ENCODE results near the gene MTAP. TPM values are rescaled to one million over a fixed set of nuclear protein-coding genes. Genes with fewer than 3 reads are reported as not detected.

Gene MTAP
- total RNA-seq, 2 experiments from 2014 or later = 54.1 to 54.5 TPM

GRCh38 chr9:21812946-21813568, 10.6 kb downstream of the MTAP start:
- POLR2A ChIA-PET = interaction anchor here (0.8 to 1.1 kb wide), 3 partner anchors 181 to 431 kb away, joined by 3 to 5 read pairs (median 4); partner anchors contain the start of genes CDKN2A and CDKN2B-AS1
- Mint-ChIP-seq H3K27ac (peak overlapping the region; percentile 63), H3K36me3 (peaks cover 28% of the 10 kb centered on the region), H3K27me3 (no peaks in the 10 kb centered on the region), H3K9me3 (no peaks in the 10 kb centered on the region), H3K4me1 (peaks cover 21% of the 10 kb centered on the region), H3K4me3 (no peak overlapping the region)
- ATAC-seq (ENCODE audit: low read depth) = peak; percentile 63
- DNase-seq = peak; percentile 79

GRCh38 chr9:21813575-21814473, 11.4 kb downstream of the MTAP start:
- H3K27ac Mint-ChIP-seq = peak overlapping the region; percentile 63
- POLR2A ChIA-PET = interaction anchor here (0.8 to 1.1 kb wide), 3 partner anchors 181 to 431 kb away, joined by 3 to 5 read pairs (median 4); partner anchors contain the start of genes CDKN2A and CDKN2B-AS1

GRCh38 chr9:21815643-21816042, 13.2 kb downstream of the MTAP start:
- no peak for DNase-seq
- Mint-ChIP-seq H3K36me3 (peaks cover 44% of the 10 kb centered on the region), H3K27me3 (no peaks in the 10 kb centered on the region), H3K27ac (no peak overlapping the region), H3K4me3 (no peak overlapping the region), H3K9me3 (peaks cover 2% of the 10 kb centered on the region), H3K4me1 (peaks cover 17% of the 10 kb centered on the region)
- POLR2A ChIA-PET = no interaction called here
- no peak for ATAC-seq (ENCODE audit: low read depth)

More at GRCh38 chr9:21813575-21814473, 11.4 kb downstream of the MTAP start:
- Mint-ChIP-seq H3K27me3 (no peaks in the 10 kb centered on the region), H3K4me3 (no peak overlapping the region), H3K9me3 (no peaks in the 10 kb centered on the region), H3K4me1 (peaks cover 21% of the 10 kb centered on the region), H3K36me3 (peaks cover 34% of the 10 kb centered on the region)
- ATAC-seq (ENCODE audit: low read depth) (peak; percentile 53), DNase-seq (no peak)

GRCh38 chr9:21817176-21817575, 14.7 kb downstream of the MTAP start:
- H3K4me3 Mint-ChIP-seq = no peak overlapping the region

GRCh38 chr9:21825637-21826036, 23.2 kb downstream of the MTAP start:
- peaks cover 4% of the 10 kb centered on the region for H3K9me3 Mint-ChIP-seq
- no peak for ATAC-seq (ENCODE audit: low read depth)
- POLR2A ChIA-PET = no interaction called here
- peaks cover 2% of the 10 kb centered on the region for H3K4me1 Mint-ChIP-seq
- H3K36me3 Mint-ChIP-seq = peaks cover 67% of the 10 kb centered on the region
- no peak overlapping the region for H3K4me3 Mint-ChIP-seq
- DNase-seq = no peak
- H3K27ac Mint-ChIP-seq = no peak overlapping the region
- H3K27me3 Mint-ChIP-seq = no peaks in the 10 kb centered on the region

More at GRCh38 chr9:21817176-21817575, 14.7 kb downstream of the MTAP start:
- DNase-seq = no peak
- Mint-ChIP-seq H3K9me3 (peaks cover 2% of the 10 kb centered on the region), H3K27ac (no peak overlapping the region), H3K27me3 (no peaks in the 10 kb centered on the region), H3K4me1 (peaks cover 17% of the 10 kb centered on the region), H3K36me3 (peaks cover 57% of the 10 kb centered on the region)
- POLR2A ChIA-PET = interaction anchor here (0.6 kb wide), 1 partner anchor 834 kb away, joined by 5 read pairs; no protein-coding TSS in a partner anchor
- ATAC-seq (ENCODE audit: low read depth) = no peak

GRCh38 chr9:21828853-21829410, 26.5 kb downstream of the MTAP start:
- Mint-ChIP-seq H3K27me3 (no peaks in the 10 kb centered on the region), H3K9me3 (peaks cover 3% of the 10 kb centered on the region), H3K4me1 (peaks cover 12% of the 10 kb centered on the region), H3K27ac (no peak overlapping the region), H3K4me3 (no peak overlapping the region), H3K36me3 (peaks cover 60% of the 10 kb centered on the region)
- ATAC-seq (ENCODE audit: low read depth) = no peak
- DNase-seq = no peak
- POLR2A ChIA-PET = no interaction called here

- Mint-ChIP-seq H3K27me3 (no peaks in the 10 kb centered on the region), H3K27ac (no peak overlapping the region), H3K4me3 (no peak overlapping the region), H3K36me3 (peaks cover 52% of the 10 kb centered on the region), H3K4me1 (peaks cover 12% of the 10 kb centered on the region), H3K9me3 (no peaks in the 10 kb centered on the region)
- no peak for DNase-seq
- POLR2A ChIA-PET = no interaction called here
- no peak for ATAC-seq (ENCODE audit: low read depth)
Observed at GRCh38 chr9:21830589-21830988, 28.2 kb downstream of the MTAP start.

- no peak overlapping the region for H3K4me3 Mint-ChIP-seq
- no peak overlapping the region for H3K27ac Mint-ChIP-seq
- DNase-seq (no peak), ATAC-seq (ENCODE audit: low read depth) (no peak)
- H3K36me3 Mint-ChIP-seq = peaks cover 55% of the 10 kb centered on the region
- no peaks in the 10 kb centered on the region for H3K27me3 Mint-ChIP-seq
- POLR2A ChIA-PET = no interaction called here
- no peaks in the 10 kb centered on the region for H3K9me3 Mint-ChIP-seq
- H3K4me1 Mint-ChIP-seq = peaks cover 12% of the 10 kb centered on the region
Observed at GRCh38 chr9:21831841-21832509, 29.5 kb downstream of the MTAP start.

- no peak for DNase-seq
- no peaks in the 10 kb centered on the region for H3K27me3 Mint-ChIP-seq
- H3K4me1 Mint-ChIP-seq = peaks cover 13% of the 10 kb centered on the region
- peaks cover 66% of the 10 kb centered on the region for H3K36me3 Mint-ChIP-seq
- H3K27ac Mint-ChIP-seq = no peak overlapping the region
- no peak overlapping the region for H3K4me3 Mint-ChIP-seq
- POLR2A ChIA-PET = no interaction called here
- ATAC-seq (ENCODE audit: low read depth) = no peak
- H3K9me3 Mint-ChIP-seq = no peaks in the 10 kb centered on the region
Observed at GRCh38 chr9:21833090-21833801, 30.8 kb downstream of the MTAP start.

GRCh38 chr9:21835121-21835520, 32.7 kb downstream of the MTAP start:
- ATAC-seq (ENCODE audit: low read depth) (no peak), DNase-seq (no peak)
- POLR2A ChIA-PET = no interaction called here
- peaks cover 2% of the 10 kb centered on the region for H3K9me3 Mint-ChIP-seq
- peaks cover 77% of the 10 kb centered on the region for H3K36me3 Mint-ChIP-seq
- H3K4me3 Mint-ChIP-seq = no peak overlapping the region
- no peak overlapping the region for H3K27ac Mint-ChIP-seq
- H3K4me1 Mint-ChIP-seq = peaks cover 11% of the 10 kb centered on the region
- H3K27me3 Mint-ChIP-seq = no peaks in the 10 kb centered on the region

- POLR2A ChIA-PET = no interaction called here
- Mint-ChIP-seq H3K27me3 (no peaks in the 10 kb centered on the region), H3K4me1 (peaks cover 4% of the 10 kb centered on the region), H3K36me3 (peaks cover 80% of the 10 kb centered on the region), H3K9me3 (peaks cover 10% of the 10 kb centered on the region), H3K4me3 (no peak overlapping the region), H3K27ac (peak overlapping the region; percentile 33)
- DNase-seq (no peak), ATAC-seq (ENCODE audit: low read depth) (no peak)
Observed at GRCh38 chr9:21836437-21837161, 34.2 kb downstream of the MTAP start.

- Mint-ChIP-seq H3K27me3 (no peaks in the 10 kb centered on the region), H3K36me3 (peaks cover 85% of the 10 kb centered on the region), H3K4me1 (peaks cover 1% of the 10 kb centered on the region), H3K9me3 (peaks cover 11% of the 10 kb centered on the region), H3K27ac (no peak overlapping the region), H3K4me3 (no peak overlapping the region)
- POLR2A ChIA-PET = no interaction called here
- no peak for ATAC-seq (ENCODE audit: low read depth)
- DNase-seq = no peak
Observed at GRCh38 chr9:21837501-21837900, 35.1 kb downstream of the MTAP start.

Data from activated naive CD8-positive, alpha-beta T cell treated with anti-CD3 and anti-CD28 coated beads, Interleukin-2, amount 10 ng/mL, durations not matched to agents 7 days and 5 days (primary cell).